NCI-H2029 treated with DMSO at 0.1 percent for 48 hours (cell line): ENCODE results near the gene SLC25A11.
A peak's percentile ranks its signal among the peaks of the same experiment; 100 is the strongest.

ENCODE experiments used
- DNase-seq: peaks from one replicate; lab custom pipeline; 2025; lab: John Stamatoyannopoulos, UW

The SLC25A11 gene

GRCh38 chr17:4939796-4940554 is at the start of gene SLC25A11, which contains the start of gene RNF167:
SLC25A11 (minus strand) TSS chr17:4940046; CDS start chr17:4939910, 136 bp downstream.
RNF167 (plus strand) TSS chr17:4940268; CDS start chr17:4940910, 642 bp downstream.
- DNase-seq, result peak; percentile 88

GRCh38 chr17:4987767-4988567 is 48.1 kb upstream of the SLC25A11 start:
- no peak for DNase-seq

- DNase-seq, result peak; percentile 17
Observed at GRCh38 chr17:4986951-4987766, 47.3 kb upstream of the SLC25A11 start, which contains the start of gene CAMTA2. CAMTA2 (minus strand) TSS chr17:4987675; CDS start chr17:4986222, 1,453 bp downstream.

GRCh38 chr17:4986403-4986802 is 46.6 kb upstream of the SLC25A11 start:
- DNase-seq, result no peak

GRCh38 chr17:4982305-4982704 is 42.5 kb upstream of the SLC25A11 start:
- DNase-seq, result no peak

- DNase-seq, result peak; percentile 2
Observed at GRCh38 chr17:4980644-4981216, 40.9 kb upstream of the SLC25A11 start.

GRCh38 chr17:4978726-4979125 is 38.9 kb upstream of the SLC25A11 start:
- no peak for DNase-seq

GRCh38 chr17:4974115-4974670 is 34.3 kb upstream of the SLC25A11 start:
- no peak for DNase-seq

GRCh38 chr17:4973256-4974114 is 33.6 kb upstream of the SLC25A11 start:
- no peak for DNase-seq

- DNase-seq, result no peak
Observed at GRCh38 chr17:4972752-4973151, 32.9 kb upstream of the SLC25A11 start.

GRCh38 chr17:4972322-4972721 is 32.5 kb upstream of the SLC25A11 start:
- no peak for DNase-seq

GRCh38 chr17:4971826-4972225 is 32.0 kb upstream of the SLC25A11 start:
- DNase-seq, result no peak

GRCh38 chr17:4970273-4970672 is 30.4 kb upstream of the SLC25A11 start:
- no peak for DNase-seq

- no peak for DNase-seq
Observed at GRCh38 chr17:4969551-4970173, 29.8 kb upstream of the SLC25A11 start.

- DNase-seq, result no peak
Observed at GRCh38 chr17:4969047-4969550, 29.3 kb upstream of the SLC25A11 start.

GRCh38 chr17:4968486-4969046 is 28.7 kb upstream of the SLC25A11 start:
- DNase-seq, result no peak

GRCh38 chr17:4967539-4968485 is 28.0 kb upstream of the SLC25A11 start, which contains the start of gene SPAG7:
SPAG7 (minus strand) TSS chr17:4967817; CDS start chr17:4967804, 13 bp downstream.
- DNase-seq, result peak; percentile 62
